Heart right ventricle (tissue), 16 donors: Measurements from ENCODE around the gene MDN1. TPM values are rescaled to one million over a fixed set of nuclear protein-coding genes. Genes with fewer than 3 reads are reported as not detected.

Experiments used
- ATAC-seq, 8 donors: fragments of 200-7000 bp; cut with Tn5 transposase; one replicate each; pipeline ENCODE4 v1.9.1; 2020; ENCODE audit warnings: mild to moderate bottlenecking in 8 of 8, moderate library complexity in 8 of 8, moderate number of reproducible peaks in 1 of 8
- DNase-seq, 2 donors: peaks; one replicate each; pipeline ENCODE4 v3.0.0-alpha.2; 2020
- H3K27ac ChIP-seq, 10 donors: fragments of 200-600 bp; sonication (generic) in 2 of 10; one replicate each; pipeline versions ENCODE4 v1.5.0 to v1.8.0; 2020 to 2022; ENCODE audit warnings: mild to moderate bottlenecking in 3 of 10
- H3K27me3 ChIP-seq, 7 donors: fragments of 200-600 bp; one replicate each; pipeline ENCODE4 v1.8.0; 2021 to 2022; ENCODE audit warnings: mild to moderate bottlenecking in 2 of 7
- H3K36me3 ChIP-seq, 9 donors: fragments of 200-600 bp; sonication (generic) in 1 of 9; one replicate each; pipeline versions ENCODE4 v1.5.0 to v1.8.0; 2020 to 2022; ENCODE audit warnings: mild to moderate bottlenecking in 2 of 9
- H3K4me1 ChIP-seq, 9 donors: fragments of 200-600 bp; sonication (generic) in 1 of 9; one replicate each; pipeline versions ENCODE4 v1.5.0 to v1.8.0; 2020 to 2022; ENCODE audit warnings: mild to moderate bottlenecking in 4 of 9
- H3K4me3 ChIP-seq, 10 donors: fragments of 200-600 bp; sonication (generic) in 2 of 10; one replicate each; pipeline versions ENCODE4 v1.5.0 to v1.8.0; 2020 to 2022; ENCODE audit warnings: mild to moderate bottlenecking in 7 of 10, moderate library complexity in 2 of 10
- H3K9me3 ChIP-seq, 11 donors: fragments of 200-600 bp in 10 of 11; sonication (generic) in 2 of 11; one replicate each; pipeline versions ENCODE4 v1.5.0 to v1.8.0; 2013 to 2022; ENCODE audit warnings: mild to moderate bottlenecking in 2 of 11, control low read depth in 1 of 11, moderate library complexity in 1 of 11
- WGBS, 2 donors: extraction: QIAGEN DNeasy Blood & Tissue Kit; methylation state at CpG; one replicate each; pipeline ENCODE4 v1.1.7; 2013; ENCODE audit warnings: inconsistent platforms in 1 of 2; 5-methylcytosine and 5-hydroxymethylcytosine counted together
- intact Hi-C, 10 donors: fragments of 100-400 bp; cut with DNase I; formaldehyde crosslinking; loops; one replicate each; pipeline versions ENCODE4 v1.11.1 to v1.14.2; 2022
- polyA plus RNA-seq, 2 donors: library from polyadenylated mRNA; stranded (reverse); fragments of 200-250 nt; gene quantifications; one replicate each; pipeline ENCODE4 v1.2.3, GENCODE V29; 2013
- total RNA-seq, 10 donors: library from RNA; stranded (reverse); fragmentation: NEBNext Ultra II Directional in 3 of 10; extraction: Animal tissue kit (Norgen Biotek cat#: 25700) in 3 of 10; gene quantifications; one replicate each; pipeline versions ENCODE4 v1.2.1 to v1.2.4, GENCODE V29; 2021 to 2023
- TF ChIP-seq, protein P1 (sequence below), 9 donors: fragments of 200-600 bp; sonication (generic) in 2 of 9; IDR thresholded peaks; one replicate each; pipeline versions ENCODE4 v1.5.0 to v1.8.0; 2021 to 2022; ENCODE audit warnings: antibody characterized with exemption in 9 of 9, mild to moderate bottlenecking in 5 of 9, moderate library complexity in 1 of 9
- donor health status: Arrhythmogenic right ventricular cardiomyopathy.
- donor health status: ischemic (EF 13 %, LVEDD 7.1; RV severe dilation, severe dysfunction).
- donor health status: healthy with polysubstance abuse.
- donor health status: DM: no; HTN: yes; CAD: no.
- donor health status: DM: no; HTN: no; CAD: no.
- donor health status: ischemic (EF 25% LVEDD 6.9; RV normal size, moderate dysfunction).
- donor health status: ischemic (EF 25% LVEDD 5.7; RV mildly dilated, moderate dysfunction).
- donor health status: healthy.
- donor health status: DM: yes; HTN: yes; CAD: no.
- donor health status: Ischemic cardiomyopathy.
- donor health status: ischemic (EF 35%, LVEDD 5.7; RV mildly dilated, moderate dysfunction).
- donor health status: nonischemic (EF 11% LVEDD 7.7; RV severe dilation, severe dysfunction).
- donor health status: DM: yes; HTN: yes; CAD: no.
- donor health status: PGD.
- donor health status: ischemic (EF 29% LVEDD 5.4; RV normal size, mild dysfunction).
- donor health status: nonischemic (EF 23%, LVEDD 6.1; RV moderate dilation, normal function).

MDN1 gene
- total and polyA plus RNA-seq, 12 donors = 8.6 to 41.2 (median 27.5) TPM

DNA sequence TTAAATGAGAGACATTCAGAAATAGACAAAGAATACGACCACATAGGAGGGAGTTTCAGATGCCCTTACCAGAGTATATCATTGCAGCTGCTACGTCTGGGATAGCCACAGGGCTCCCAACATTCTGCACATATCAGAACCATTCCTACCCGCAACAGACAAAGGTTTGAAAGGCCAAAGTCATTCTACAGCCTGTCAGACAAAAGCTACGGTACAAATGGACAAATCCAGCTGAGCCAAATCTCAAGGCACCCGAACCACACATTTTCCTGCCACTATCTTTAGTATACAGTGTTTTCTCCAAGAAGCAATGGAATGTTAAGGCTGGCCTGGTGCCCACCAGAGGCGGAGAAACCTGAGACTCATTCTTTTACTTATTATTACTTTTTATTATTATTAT is 150.6 kb downstream of the MDN1 start:
- H3K27ac ChIP-seq = peak overlapping the region in 5 of 10 donors; percentile 27 to 72 (median 36)
- H3K4me1 ChIP-seq = peaks cover 0 to 35% (median 15%) of the 10 kb centered on the region in 9 donors
- peak in 4 of 8 donors; percentile 36 to 69 (median 59) for ATAC-seq

GRCh38 chr6:89667872-89668556 is 151.6 kb downstream of the MDN1 start:
- WGBS, 2 donors = 81% methylated on average over 5 of the region's 5 CpGs
- H3K4me3 ChIP-seq = no peak overlapping the region
- peak overlapping the region in 5 of 10 donors; percentile 27 to 72 (median 36) for H3K27ac ChIP-seq
- no peaks in the 10 kb centered on the region for H3K27me3 ChIP-seq
- no peaks in the 10 kb centered on the region for H3K9me3 ChIP-seq
- intact Hi-C loops = no loop called here
- TF ChIP-seq, protein P1, sequence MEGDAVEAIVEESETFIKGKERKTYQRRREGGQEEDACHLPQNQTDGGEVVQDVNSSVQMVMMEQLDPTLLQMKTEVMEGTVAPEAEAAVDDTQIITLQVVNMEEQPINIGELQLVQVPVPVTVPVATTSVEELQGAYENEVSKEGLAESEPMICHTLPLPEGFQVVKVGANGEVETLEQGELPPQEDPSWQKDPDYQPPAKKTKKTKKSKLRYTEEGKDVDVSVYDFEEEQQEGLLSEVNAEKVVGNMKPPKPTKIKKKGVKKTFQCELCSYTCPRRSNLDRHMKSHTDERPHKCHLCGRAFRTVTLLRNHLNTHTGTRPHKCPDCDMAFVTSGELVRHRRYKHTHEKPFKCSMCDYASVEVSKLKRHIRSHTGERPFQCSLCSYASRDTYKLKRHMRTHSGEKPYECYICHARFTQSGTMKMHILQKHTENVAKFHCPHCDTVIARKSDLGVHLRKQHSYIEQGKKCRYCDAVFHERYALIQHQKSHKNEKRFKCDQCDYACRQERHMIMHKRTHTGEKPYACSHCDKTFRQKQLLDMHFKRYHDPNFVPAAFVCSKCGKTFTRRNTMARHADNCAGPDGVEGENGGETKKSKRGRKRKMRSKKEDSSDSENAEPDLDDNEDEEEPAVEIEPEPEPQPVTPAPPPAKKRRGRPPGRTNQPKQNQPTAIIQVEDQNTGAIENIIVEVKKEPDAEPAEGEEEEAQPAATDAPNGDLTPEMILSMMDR (IDR thresholded peaks at IDR 0.05) = no peak
- H3K4me1 ChIP-seq = peaks cover 0 to 35% (median 15%) of the 10 kb centered on the region in 9 donors
- H3K36me3 ChIP-seq = peaks cover 0 to 96% (median 42%) of the 10 kb centered on the region in 9 donors
- no peak for ATAC-seq
- no peak for DNase-seq

More for the DNA sequence above, 150.6 kb downstream of the MDN1 start:
- H3K4me3 ChIP-seq = no peak overlapping the region
- H3K36me3 ChIP-seq = peaks cover 0 to 96% (median 46%) of the 10 kb centered on the region in 9 donors
- WGBS, 2 donors = 43 to 50% methylated on average over 6 of the region's 6 CpGs
- no peak for DNase-seq
- no peaks in the 10 kb centered on the region for H3K9me3 ChIP-seq
- TF ChIP-seq, protein P1 (IDR thresholded peaks at IDR 0.05) = no peak
- intact Hi-C loops = no loop called here
- no peaks in the 10 kb centered on the region for H3K27me3 ChIP-seq

GRCh38 chr6:89662659-89663223 is 156.9 kb downstream of the MDN1 start:
- DNase-seq (no peak), ATAC-seq (no peak)
- H3K9me3 ChIP-seq = no peaks in the 10 kb centered on the region
- H3K36me3 ChIP-seq = peaks cover 0 to 100% (median 43%) of the 10 kb centered on the region in 9 donors
- no peak overlapping the region for H3K4me3 ChIP-seq
- intact Hi-C loops = no loop called here
- peaks cover 0 to 10% (median 0%) of the 10 kb centered on the region in 9 donors for H3K4me1 ChIP-seq
- whole genome bisulfite sequencing, 2 donors = 97 to 98% methylated on average over 4 of the region's 4 CpGs
- no peaks in the 10 kb centered on the region for H3K27me3 ChIP-seq
- TF ChIP-seq, protein P1 (IDR thresholded peaks at IDR 0.05) = no peak
- H3K27ac ChIP-seq = no peak overlapping the region

GRCh38 chr6:89661559-89661958 is 158.0 kb downstream of the MDN1 start:
- TF ChIP-seq, protein P1 (IDR thresholded peaks at IDR 0.05) = no peak
- H3K27ac ChIP-seq = no peak overlapping the region
- WGBS, 2 donors = 40 to 61% methylated on average over 1 of the region's 1 CpG
- H3K4me1 ChIP-seq = peaks cover 0 to 10% (median 0%) of the 10 kb centered on the region in 9 donors
- no peak for ATAC-seq
- intact Hi-C loops = no loop called here
- no peak for DNase-seq
- H3K27me3 ChIP-seq = no peaks in the 10 kb centered on the region
- H3K36me3 ChIP-seq = peaks cover 0 to 100% (median 44%) of the 10 kb centered on the region in 9 donors
- H3K9me3 ChIP-seq = no peaks in the 10 kb centered on the region
- no peak overlapping the region for H3K4me3 ChIP-seq
